ENCODE measurements around the gene IER2. TPM values are rescaled to one million over a fixed set of nuclear protein-coding genes. Genes with fewer than 3 reads are reported as not detected.
A peak's percentile ranks its signal among the peaks of the same experiment; 100 is the strongest.

Gene IER2
- total RNA-seq, 6 donors from 2014 or later = 94.3 to 246 (median 129) TPM

DNA sequence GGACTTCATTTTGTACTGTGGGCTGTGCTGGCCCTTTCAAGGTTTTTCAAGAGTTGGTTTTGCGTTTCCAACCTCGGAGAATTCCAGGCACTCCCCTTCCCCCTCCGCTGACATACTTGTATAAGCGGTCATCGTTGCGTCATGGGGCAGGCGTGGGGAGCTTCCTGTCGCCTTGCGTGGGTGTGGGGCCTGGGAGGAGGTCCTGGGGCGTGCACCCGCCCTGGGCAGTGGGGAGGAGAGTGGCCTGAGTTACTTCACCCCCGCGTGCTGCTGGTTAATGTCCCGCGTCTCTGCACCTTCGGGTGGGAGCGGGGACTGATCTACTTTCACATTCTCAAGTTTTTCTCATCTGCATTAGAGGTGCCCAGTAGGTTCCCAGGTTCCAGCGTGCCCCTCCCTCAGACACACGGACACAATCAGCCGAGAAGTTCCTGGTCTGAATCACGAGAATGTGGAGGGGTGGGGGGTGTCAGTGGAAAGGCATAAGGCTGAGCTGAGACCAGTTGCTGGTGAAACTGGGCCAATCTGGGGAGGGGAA, 4.1 kb downstream of the IER2 start:
- WGBS, 2 donors = 0 to 1% methylated on average over 20 to 21 of the region's 21 CpGs
- peak overlapping the region; percentile 79 to 99 (median 92) for H3K4me3 ChIP-seq
- DNase-seq = peak; percentile 91 to 96
- H3K4me1 ChIP-seq = peaks cover 12 to 36% (median 22%) of the 10 kb centered on the region in 4 donors
- peaks cover 0 to 10% (median 0%) of the 10 kb centered on the region in 4 donors for H3K36me3 ChIP-seq
- ATAC-seq (ENCODE audit: low FRiP score in 2 of 2) = peak; percentile 33 to 52
- H3K9me3 ChIP-seq = no peaks in the 10 kb centered on the region
- TF ChIP-seq POLR2A (IDR thresholded peaks at IDR 0.05) (peak in 3 of 4 donors; percentile 70 to 91 (median 81)), POLR2AphosphoS5 (IDR thresholded peaks at IDR 0.05) (peak; percentile 99 to 100), EP300 (IDR thresholded peaks at IDR 0.05) (peak in 3 of 4 donors; percentile 50 to 95 (median 72))
- TF ChIP-seq, protein P1, sequence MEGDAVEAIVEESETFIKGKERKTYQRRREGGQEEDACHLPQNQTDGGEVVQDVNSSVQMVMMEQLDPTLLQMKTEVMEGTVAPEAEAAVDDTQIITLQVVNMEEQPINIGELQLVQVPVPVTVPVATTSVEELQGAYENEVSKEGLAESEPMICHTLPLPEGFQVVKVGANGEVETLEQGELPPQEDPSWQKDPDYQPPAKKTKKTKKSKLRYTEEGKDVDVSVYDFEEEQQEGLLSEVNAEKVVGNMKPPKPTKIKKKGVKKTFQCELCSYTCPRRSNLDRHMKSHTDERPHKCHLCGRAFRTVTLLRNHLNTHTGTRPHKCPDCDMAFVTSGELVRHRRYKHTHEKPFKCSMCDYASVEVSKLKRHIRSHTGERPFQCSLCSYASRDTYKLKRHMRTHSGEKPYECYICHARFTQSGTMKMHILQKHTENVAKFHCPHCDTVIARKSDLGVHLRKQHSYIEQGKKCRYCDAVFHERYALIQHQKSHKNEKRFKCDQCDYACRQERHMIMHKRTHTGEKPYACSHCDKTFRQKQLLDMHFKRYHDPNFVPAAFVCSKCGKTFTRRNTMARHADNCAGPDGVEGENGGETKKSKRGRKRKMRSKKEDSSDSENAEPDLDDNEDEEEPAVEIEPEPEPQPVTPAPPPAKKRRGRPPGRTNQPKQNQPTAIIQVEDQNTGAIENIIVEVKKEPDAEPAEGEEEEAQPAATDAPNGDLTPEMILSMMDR (IDR thresholded peaks at IDR 0.05) = peak in 2 of 6 experiments; percentile 9 to 18
- H3K27ac ChIP-seq = peak overlapping the region; percentile 98 to 100 (median 99)
- no peaks in the 10 kb centered on the region for H3K27me3 ChIP-seq

DNA sequence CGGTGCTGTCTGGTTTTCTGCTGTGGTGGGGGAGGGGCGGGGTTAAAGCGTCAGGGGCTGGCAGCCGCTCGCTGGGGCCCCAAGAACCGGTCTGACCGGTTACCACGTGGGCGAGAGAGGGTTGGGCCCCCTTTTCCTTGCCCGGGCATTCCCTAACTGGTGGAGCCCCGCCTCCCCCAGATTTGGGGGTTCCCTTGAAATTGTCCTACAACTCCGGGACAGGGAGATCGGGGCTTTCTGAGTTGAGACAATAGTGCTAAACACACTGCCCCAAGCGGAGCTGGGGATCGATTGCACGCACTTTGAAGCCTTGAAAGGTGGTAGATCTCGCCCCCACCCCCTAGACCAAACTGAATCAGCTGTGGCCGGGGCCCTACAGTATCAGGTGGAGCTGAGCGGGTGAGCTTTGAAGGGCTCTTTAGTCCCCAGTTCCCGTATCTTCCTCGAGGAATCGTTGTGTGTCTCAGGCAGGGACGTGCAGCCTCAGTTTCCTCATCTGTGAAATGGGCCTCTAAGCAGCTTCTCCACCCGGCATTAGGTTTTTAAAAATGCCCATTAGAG, 4.8 kb downstream of the IER2 start:
- Histone ChIP-seq H3K36me3 (peaks cover 0 to 10% (median 0%) of the 10 kb centered on the region in 4 donors), H3K4me3 (peak overlapping the region; percentile 79 to 99 (median 92)), H3K27ac (peak overlapping the region; percentile 98 to 100 (median 99)), H3K9me3 (no peaks in the 10 kb centered on the region), H3K4me1 (peaks cover 12 to 32% (median 18%) of the 10 kb centered on the region in 4 donors), H3K27me3 (no peaks in the 10 kb centered on the region)
- DNase-seq (peak; percentile 90), ATAC-seq (ENCODE audit: low FRiP score in 2 of 2) (peak in 1 of 2 donors; percentile 11)
- WGBS, 2 donors = 4 to 5% methylated on average over 16 to 24 of the region's 24 CpGs
- TF ChIP-seq EP300 (IDR thresholded peaks at IDR 0.05) (peak in 1 of 4 donors; percentile 56), POLR2AphosphoS5 (IDR thresholded peaks at IDR 0.05) (peak in 1 of 2 donors; percentile 34), POLR2A (IDR thresholded peaks at IDR 0.05) (no peak)
- TF ChIP-seq, protein P1 (IDR thresholded peaks at IDR 0.05) = peak in 1 of 6 experiments; percentile 25

DNA sequence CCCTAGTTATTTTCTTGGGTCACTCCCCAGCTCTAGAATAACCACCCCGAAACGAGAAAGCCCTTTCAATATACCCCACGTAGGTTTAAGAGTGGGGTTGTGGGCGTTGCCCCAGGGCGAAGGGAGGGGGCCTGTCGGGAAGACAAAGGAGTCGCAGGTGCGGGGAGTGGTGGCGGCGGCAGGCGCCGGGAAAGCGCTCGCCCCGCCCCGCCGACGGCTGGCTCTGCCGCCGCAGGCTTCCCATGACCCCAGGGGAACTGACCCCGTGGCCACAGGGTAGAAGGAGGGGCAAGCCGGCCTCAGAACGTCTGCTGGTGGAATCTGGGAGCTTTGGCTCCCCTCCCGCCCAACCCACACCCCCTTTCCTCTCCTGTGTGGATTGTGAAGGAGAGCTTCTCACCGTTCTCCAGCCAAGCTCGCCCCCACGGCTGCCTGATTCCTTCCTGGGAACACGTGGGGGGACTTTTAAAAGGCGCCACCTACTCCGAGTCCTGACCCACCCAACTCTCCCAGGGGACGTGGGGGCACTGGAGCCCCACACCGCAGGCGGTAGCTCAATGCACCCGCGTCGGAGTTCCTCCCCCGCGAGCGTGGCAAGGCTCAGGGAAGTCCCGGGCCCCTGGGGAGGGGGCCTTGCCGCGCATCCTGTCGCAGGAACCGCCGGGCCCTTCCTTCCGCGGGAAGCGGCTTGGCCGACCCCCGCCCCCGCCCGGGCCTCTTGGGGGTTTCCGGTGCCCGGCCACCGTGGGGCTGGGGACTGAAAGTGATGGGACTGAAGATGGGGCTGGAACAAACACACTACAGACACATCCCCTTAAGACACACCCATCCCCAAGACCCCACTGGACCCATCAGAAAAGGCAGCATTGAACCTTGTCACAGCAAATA, 5.5 kb downstream of the IER2 start:
- Histone ChIP-seq H3K9me3 (no peaks in the 10 kb centered on the region), H3K27me3 (no peaks in the 10 kb centered on the region), H3K4me3 (peak overlapping the region; percentile 79 to 99 (median 92)), H3K27ac (peak overlapping the region; percentile 98 to 100 (median 99)), H3K4me1 (peaks cover 12 to 32% (median 20%) of the 10 kb centered on the region in 4 donors), H3K36me3 (peaks cover 0 to 10% (median 0%) of the 10 kb centered on the region in 4 donors)
- WGBS, 2 donors = 1 to 4% methylated on average over 22 to 55 of the region's 55 CpGs
- DNase-seq (peak; percentile 87 to 95), ATAC-seq (ENCODE audit: low FRiP score in 2 of 2) (peak in 1 of 2 donors; percentile 47)
- TF ChIP-seq, protein P1 (IDR thresholded peaks at IDR 0.05) = peak in 1 of 6 experiments; percentile 1
- TF ChIP-seq POLR2A (IDR thresholded peaks at IDR 0.05) = peak in 2 of 4 donors; percentile 44 to 53
- peak; percentile 51 to 65 for TF ChIP-seq POLR2AphosphoS5 (IDR thresholded peaks at IDR 0.05)
- TF ChIP-seq EP300 (IDR thresholded peaks at IDR 0.05) = peak in 1 of 4 donors; percentile 10

DNA sequence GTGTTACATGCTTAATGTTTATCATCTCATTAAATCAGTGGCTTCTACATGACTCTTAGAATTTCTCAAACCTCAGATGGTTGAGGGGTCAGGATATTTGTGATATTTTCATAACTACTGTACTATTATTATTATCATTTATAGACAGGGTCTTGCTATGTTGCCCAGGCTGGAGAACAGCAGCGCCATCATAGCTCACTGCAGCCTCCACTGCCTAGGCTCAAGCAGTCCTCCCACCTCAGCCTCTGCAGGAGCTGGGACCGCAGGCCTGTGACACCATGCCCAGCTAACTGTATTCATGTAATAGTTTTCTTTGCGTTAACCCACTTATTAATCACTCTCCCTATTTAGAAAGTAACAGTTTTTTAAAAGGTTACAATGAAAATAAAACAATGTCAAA, 9.5 kb downstream of the IER2 start:
- no peaks in the 10 kb centered on the region for H3K36me3 ChIP-seq
- WGBS, 2 donors = 92 to 99% methylated on average over 3 of the region's 3 CpGs
- no peaks in the 10 kb centered on the region for H3K9me3 ChIP-seq
- peaks cover 40 to 67% (median 50%) of the 10 kb centered on the region in 4 donors for H3K4me1 ChIP-seq
- ATAC-seq (ENCODE audit: low FRiP score in 2 of 2) (no peak), DNase-seq (no peak)
- H3K27ac ChIP-seq = no peak overlapping the region
- no peak for TF ChIP-seq POLR2AphosphoS5 (IDR thresholded peaks at IDR 0.05)
- no peak for TF ChIP-seq POLR2A (IDR thresholded peaks at IDR 0.05)
- TF ChIP-seq EP300 (IDR thresholded peaks at IDR 0.05) = no peak
- TF ChIP-seq, protein P1 (IDR thresholded peaks at IDR 0.05) = no peak
- no peaks in the 10 kb centered on the region for H3K27me3 ChIP-seq
- H3K4me3 ChIP-seq = no peak overlapping the region
